GM12878 (cell line): Measurements from ENCODE around the gene PIP4K2B. TPM values are rescaled to one million over a fixed set of nuclear protein-coding genes. Genes with fewer than 3 reads are reported as not detected.

ENCODE experiments used
- ATAC-seq: fragments of 200-7000 bp; cut with Tn5 transposase; 3 replicates; pipeline ENCODE4 v1.9.1; 2020; ENCODE audit warnings: mild to moderate bottlenecking, moderate library complexity
- BruUV-seq: library from RNA; stranded (reverse); fragments of 400-500 nt; replicated peaks from 2 replicates; lab custom pipeline; 2021; lab: Mats Ljungman, UMichigan
- CTCF ChIA-PET: fragments of 300-600 bp; sonication (Branson Sonifier 250); formaldehyde crosslinking; extraction: SDS; loops from one replicate; lab custom pipeline; 2021; ENCODE audit warnings: inconsistent platforms; lab: Yijun Ruan, JAX
- POLR2A ChIA-PET: fragments of 350-600 bp; formaldehyde crosslinking; extraction: SDS; loops from one replicate; lab custom pipeline; 2021; ENCODE audit warnings: inconsistent platforms; lab: Charles Lee
- RAD21 ChIA-PET: fragments of 300-600 bp; sonication (Branson Sonifier 250); formaldehyde crosslinking; loops from one replicate; lab custom pipeline; 2023; ENCODE audit warnings: antibody characterized with exemption; ENCODE audit not compliant: unreplicated experiment; lab: Charles Lee
- SMC1A ChIA-PET: fragments of 300-600 bp; sonication (Branson Sonifier 250); formaldehyde crosslinking; loops from one replicate; lab custom pipeline; 2023; ENCODE audit not compliant: unreplicated experiment, uncharacterized antibody; lab: Charles Lee
- DNase-seq: peaks from one replicate; pipeline ENCODE4 v3.0.0-alpha.2; 2011; ENCODE audit warnings: low read depth, low spot score
- FAIRE-seq: peaks from 3 replicates; lab custom pipeline; 2011; peaks lifted over from hg19 to GRCh38; lab: Jason Lieb, UNC
- H2AFZ ChIP-seq: 2 replicates; pipeline ENCODE4 v1.6.0; 2011; ENCODE audit warnings: low read depth, low read length, control low read depth; ENCODE audit not compliant: control insufficient read depth
- H3K27ac ChIP-seq: 2 replicates; pipeline ENCODE4 v1.5.1; 2011; ENCODE audit warnings: control low read depth; ENCODE audit not compliant: control insufficient read depth, insufficient read depth
- H3K27me3 ChIP-seq, 2 experiments: replicated peaks in 1 of 2; 2 replicates each; pipeline versions ENCODE4 v1.6.0 to v1.6.1; 2011; ENCODE audit warnings: low read length in 1 of 2; ENCODE audit not compliant: control insufficient read depth in 2 of 2, insufficient read depth in 2 of 2
- H3K36me3 ChIP-seq, 2 experiments: 2 replicates each; pipeline ENCODE4 v1.5.1; 2011; ENCODE audit warnings: low read length in 1 of 2; ENCODE audit not compliant: control insufficient read depth in 2 of 2, insufficient read depth in 2 of 2
- H3K4me1 ChIP-seq: 2 replicates; pipeline ENCODE4 v1.6.1; 2011; ENCODE audit warnings: mild to moderate bottlenecking, low read length, moderate library complexity, mixed read lengths; ENCODE audit not compliant: control insufficient read depth, insufficient read depth
- H3K4me2 ChIP-seq: 2 replicates; pipeline ENCODE4 v1.6.0; 2011; ENCODE audit warnings: control low read depth; ENCODE audit not compliant: control insufficient read depth, insufficient read depth
- H3K4me3 ChIP-seq: fragments of 200-600 bp; sonication (generic); 2 replicates; pipeline ENCODE4 v1.5.1; 2016
- H3K79me2 ChIP-seq: 2 replicates; pipeline ENCODE4 v1.6.0; 2011; ENCODE audit warnings: low read length; ENCODE audit not compliant: control insufficient read depth, insufficient read depth
- H3K9ac ChIP-seq: 2 replicates; pipeline ENCODE4 v1.8.0; 2011; ENCODE audit warnings: low read length, control low read depth, mixed read lengths; ENCODE audit not compliant: control insufficient read depth, insufficient read depth
- H3K9me3 ChIP-seq: replicated peaks from 3 replicates; pipeline ENCODE4 v1.5.1; 2011; ENCODE audit warnings: mild to moderate bottlenecking, low read length; ENCODE audit not compliant: control insufficient read depth, insufficient read depth
- H4K20me1 ChIP-seq: 2 replicates; pipeline ENCODE4 v1.6.0; 2011; ENCODE audit not compliant: control insufficient read depth, insufficient read depth
- CHD2 ChIP-seq: IDR thresholded peaks from 2 replicates; pipeline ENCODE4 v1.6.1; 2011; ENCODE audit warnings: low read depth, low read length, improper control_type of control experiment, borderline replicate concordance
- DPF2 ChIP-seq: fragments of 450-650 bp; IDR thresholded peaks from 2 replicates; pipeline ENCODE4 v1.6.1; 2017; ENCODE audit warnings: mild to moderate bottlenecking
- EED ChIP-seq: sonication (generic); IDR thresholded peaks from 2 replicates; pipeline ENCODE4 v1.6.1; 2016; ENCODE audit warnings: antibody characterized with exemption, low read depth
- EP300 ChIP-seq, 2 experiments: fragments of 150-350 bp in 1 of 2; IDR thresholded peaks; 2 replicates each; pipeline ENCODE4 v1.6.1; 2011 to 2012; ENCODE audit warnings: low read depth in 2 of 2, low read length in 2 of 2, borderline replicate concordance in 1 of 2, improper control_type of control experiment in 1 of 2, inconsistent platforms in 1 of 2; ENCODE audit not compliant: control insufficient read depth in 1 of 2
- IKZF1 ChIP-seq: fragments of 450-650 bp; conservative IDR thresholded peaks from 2 replicates; pipeline ENCODE4 v1.6.1; 2017; ENCODE audit warnings: antibody characterized with exemption, mild to moderate bottlenecking
- IKZF2 ChIP-seq, 2 experiments: fragments of 450-650 bp; IDR thresholded peaks; 2 replicates each; pipeline ENCODE4 v1.6.1; 2017; ENCODE audit warnings: mild to moderate bottlenecking in 2 of 2, moderate library complexity in 2 of 2
- IRF4 ChIP-seq: IDR thresholded peaks from 2 replicates; pipeline ENCODE4 v1.6.1; 2011; ENCODE audit warnings: low read depth, low read length
- MEF2B ChIP-seq: fragments of 450-650 bp; IDR thresholded peaks from 2 replicates; pipeline ENCODE4 v1.6.1; 2018; ENCODE audit warnings: mild to moderate bottlenecking, moderate library complexity; ENCODE audit not compliant: partially characterized antibody, poor library complexity, severe bottlenecking
- NBN ChIP-seq: fragments of 450-650 bp; IDR thresholded peaks from 2 replicates; pipeline ENCODE4 v1.6.1; 2016
- RFX5 ChIP-seq: IDR thresholded peaks from 2 replicates; pipeline ENCODE4 v1.6.1; 2011; ENCODE audit warnings: low read depth, low read length, improper control_type of control experiment
- SMARCA5 ChIP-seq: fragments of 450-650 bp; IDR thresholded peaks from 2 replicates; pipeline ENCODE4 v1.6.1; 2017; ENCODE audit warnings: mild to moderate bottlenecking
- SPI1 ChIP-seq: IDR thresholded peaks from 2 replicates; pipeline ENCODE4 v1.6.1; 2011; ENCODE audit warnings: low read depth, mild to moderate bottlenecking, low read length, moderate library complexity, borderline replicate concordance; ENCODE audit not compliant: insufficient read depth
- ZNF207 ChIP-seq: fragments of 450-650 bp; IDR thresholded peaks from 2 replicates; pipeline ENCODE4 v1.6.1; 2014; ENCODE audit warnings: antibody characterized with exemption, mild to moderate bottlenecking, borderline replicate concordance
- ZNF217 ChIP-seq: fragments of 450-650 bp; IDR thresholded peaks from 2 replicates; pipeline ENCODE4 v1.6.1; 2017; ENCODE audit warnings: antibody characterized with exemption, mild to moderate bottlenecking
- ZSCAN29 ChIP-seq: fragments of 450-650 bp; IDR thresholded peaks from 2 replicates; pipeline ENCODE4 v1.6.1; 2017; ENCODE audit warnings: mild to moderate bottlenecking, moderate library complexity
- WGBS: methylation state at CpG from one replicate; pipeline ENCODE4 v1.1.6; 2016; ENCODE audit warnings: low lambda C conversion rate; ENCODE audit not compliant: insufficient replicate concordance, insufficient coverage; ENCODE audit errors: missing lambda C conversion rate; 5-methylcytosine and 5-hydroxymethylcytosine counted together
- in situ Hi-C: fragments of 300-500 bp; cut with MboI; formaldehyde crosslinking; loops from 9 replicates; pipeline ENCODE4 v1.14.3; 2018; ENCODE audit warnings: mixed read lengths
- intact Hi-C: fragments of 100-400 bp; cut with micrococcal nuclease; formaldehyde crosslinking; loops from one replicate; pipeline ENCODE4 v1.14.2; 2022; ENCODE audit not compliant: unreplicated experiment
- polyA plus RNA-seq, 11 experiments: library from polyadenylated mRNA; depleted of rRNA in 4 of 11; unstranded in 6 of 11; stranded (reverse) in 5 of 11; fragments of >200 nt; fragmentation: Nextera tagmentation in 4 of 11; fragmentation: Illumina TruSeq in 1 of 11; extraction: Ambion mirVana in 4 of 11; extraction: Trizol in 1 of 11; gene quantifications; 1 replicate in 1 of 11; 2 replicates in 10 of 11; pipeline versions ENCODE4 v1.2.1 to v1.2.3, GENCODE V29; 2011 to 2016; ENCODE audit warnings: inconsistent platforms in 2 of 11, missing spikeins in 2 of 11, low read depth in 1 of 11
- total RNA-seq, 4 experiments: library from RNA; depleted of rRNA in 3 of 4; stranded (reverse); fragments of >200 nt in 3 of 4; fragmentation: Illumina TruSeq in 1 of 4; extraction: Trizol in 1 of 4; gene quantifications; 2 replicates each; pipeline versions ENCODE4 v1.2.1 to v1.2.3, GENCODE V29; 2013 to 2021
- TF ChIP-seq, protein P1 (sequence below): fragments of 450-650 bp; IDR thresholded peaks from 2 replicates; pipeline ENCODE4 v1.6.1; 2016; ENCODE audit warnings: mild to moderate bottlenecking
- TF ChIP-seq, protein P2 (sequence below): IDR thresholded peaks from 2 replicates; pipeline ENCODE4 v1.6.1; 2011; ENCODE audit warnings: mild to moderate bottlenecking, low read depth, low read length, moderate library complexity; ENCODE audit not compliant: insufficient replicate concordance
- TF ChIP-seq, protein P3 (sequence below): fragments of 450-650 bp; IDR thresholded peaks from 2 replicates; pipeline ENCODE4 v1.6.1; 2017; ENCODE audit warnings: low read depth, mild to moderate bottlenecking, moderate library complexity

The PIP4K2B gene
- total and polyA plus RNA-seq, 10 of the 15 experiments (the other 5 are each of a cell fraction or from before 2014, with no cell fraction given): 3.8 to 30.3 (median 18.2) TPM

DNA sequence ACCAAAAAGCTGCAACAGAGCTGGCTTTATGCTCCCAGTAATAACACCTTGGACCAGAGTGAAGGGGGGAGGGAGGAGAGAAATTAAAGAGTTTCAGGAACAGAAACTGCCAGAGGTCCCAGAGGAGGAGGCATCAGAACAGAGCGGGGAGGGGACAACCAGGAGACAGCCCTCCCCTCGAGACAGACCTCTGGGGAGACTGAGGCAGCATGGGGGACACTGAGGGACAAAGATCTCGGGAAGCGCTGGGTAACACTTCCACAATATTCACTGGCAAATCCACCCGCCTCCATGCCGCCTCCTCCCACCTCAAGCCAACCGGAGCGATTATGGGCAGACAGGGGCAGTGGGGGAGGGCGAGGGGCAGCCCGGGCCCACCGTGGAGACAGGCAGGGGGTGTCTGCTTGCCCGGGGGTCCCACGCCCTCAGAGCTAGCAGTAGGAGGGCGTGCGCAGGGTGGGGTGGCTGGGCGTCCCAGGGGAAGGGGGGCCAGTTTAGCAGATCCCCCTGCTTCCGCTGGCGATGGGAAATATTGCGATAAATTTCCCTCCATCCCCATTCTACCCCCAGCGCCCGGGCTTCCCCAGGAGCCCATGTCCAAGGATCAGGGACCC lies 52.4 kb downstream of the PIP4K2B start:
- Histone ChIP-seq H3K4me3 (peak overlapping the region; percentile 95), H3K27me3 (no peaks in the 10 kb centered on the region; a peak in 1 of 4 replicates), H3K79me2 (peaks cover 41% of the 10 kb centered on the region), H3K36me3 (no peaks in the 10 kb centered on the region), H2AFZ (no peak overlapping the region; the same call in 1 of the 2 replicates), H3K9me3 (no peaks in the 10 kb centered on the region), H3K4me1 (peaks cover 35% of the 10 kb centered on the region), H4K20me1 (no peaks in the 10 kb centered on the region), H3K4me2 (peak overlapping the region; percentile 81), H3K27ac (peak overlapping the region; percentile 76), H3K9ac (peak overlapping the region; percentile 42)
- CTCF ChIA-PET: interaction anchor here (1.1 to 4.1 kb wide), 6 partner anchors 11 to 453 kb away, joined by 3 to 47 read pairs (median 8); partner anchors contain the start of genes CISD3 and RPL19
- RAD21 ChIA-PET: interaction anchor here (1.0 to 1.8 kb wide), 6 partner anchors 12 to 406 kb away, joined by 3 to 8 read pairs (median 3); partner anchors contain the start of gene CISD3
- POLR2A ChIA-PET: interaction anchor here (1.0 to 1.3 kb wide), 3 partner anchors 40 to 116 kb away, joined by 4 to 5 read pairs (median 5); no protein-coding TSS in a partner anchor
- BruUV-seq: no TSS peak
- peak; percentile 22 for ATAC-seq
- no peak for DNase-seq
- 3% methylated on average over 13 of the region's 21 CpGs for WGBS
- in situ Hi-C loops: no loop called here
- intact Hi-C loops: no loop called here
- no peak for FAIRE-seq
- SMC1A ChIA-PET: interaction anchor here (0.9 to 1.8 kb wide), 7 partner anchors 11 to 406 kb away, joined by 3 to 9 read pairs (median 4); partner anchors contain the start of gene MLLT6
- peak; percentile 53; the same call in 1 of the 2 replicates for TF ChIP-seq IRF4
- TF ChIP-seq IKZF1: peak; percentile 83
- peak; percentile 29; the same call in 1 of the 2 replicates for TF ChIP-seq SMARCA5
- TF ChIP-seq ZSCAN29: no peak
- TF ChIP-seq MEF2B: peak; percentile 91
- TF ChIP-seq DPF2: peak; percentile 83; the same call in 1 of the 2 replicates
- TF ChIP-seq, protein P1, sequence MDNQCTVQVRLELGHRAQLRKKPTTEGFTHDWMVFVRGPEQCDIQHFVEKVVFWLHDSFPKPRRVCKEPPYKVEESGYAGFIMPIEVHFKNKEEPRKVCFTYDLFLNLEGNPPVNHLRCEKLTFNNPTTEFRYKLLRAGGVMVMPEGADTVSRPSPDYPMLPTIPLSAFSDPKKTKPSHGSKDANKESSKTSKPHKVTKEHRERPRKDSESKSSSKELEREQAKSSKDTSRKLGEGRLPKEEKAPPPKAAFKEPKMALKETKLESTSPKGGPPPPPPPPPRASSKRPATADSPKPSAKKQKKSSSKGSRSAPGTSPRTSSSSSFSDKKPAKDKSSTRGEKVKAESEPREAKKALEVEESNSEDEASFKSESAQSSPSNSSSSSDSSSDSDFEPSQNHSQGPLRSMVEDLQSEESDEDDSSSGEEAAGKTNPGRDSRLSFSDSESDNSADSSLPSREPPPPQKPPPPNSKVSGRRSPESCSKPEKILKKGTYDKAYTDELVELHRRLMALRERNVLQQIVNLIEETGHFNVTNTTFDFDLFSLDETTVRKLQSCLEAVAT: no peak
- peak; percentile 3; the same call in 1 of the 2 replicates for TF ChIP-seq CHD2
- TF ChIP-seq EP300 (IDR thresholded peaks at IDR 0.05; ENCODE audit: borderline replicate concordance in 1 of 2, control insufficient read depth in 1 of 2, low read depth in 2 of 2, low read length in 2 of 2): peak in 1 of 2 experiments; percentile 10; a peak in 1 of 4 replicates
- TF ChIP-seq, protein P2, sequence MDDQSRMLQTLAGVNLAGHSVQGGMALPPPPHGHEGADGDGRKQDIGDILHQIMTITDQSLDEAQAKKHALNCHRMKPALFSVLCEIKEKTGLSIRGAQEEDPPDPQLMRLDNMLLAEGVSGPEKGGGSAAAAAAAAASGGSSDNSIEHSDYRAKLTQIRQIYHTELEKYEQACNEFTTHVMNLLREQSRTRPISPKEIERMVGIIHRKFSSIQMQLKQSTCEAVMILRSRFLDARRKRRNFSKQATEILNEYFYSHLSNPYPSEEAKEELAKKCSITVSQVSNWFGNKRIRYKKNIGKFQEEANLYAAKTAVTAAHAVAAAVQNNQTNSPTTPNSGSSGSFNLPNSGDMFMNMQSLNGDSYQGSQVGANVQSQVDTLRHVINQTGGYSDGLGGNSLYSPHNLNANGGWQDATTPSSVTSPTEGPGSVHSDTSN: no peak
- no peak for TF ChIP-seq ZNF217
- TF ChIP-seq ZNF207: no peak
- TF ChIP-seq, protein P3, sequence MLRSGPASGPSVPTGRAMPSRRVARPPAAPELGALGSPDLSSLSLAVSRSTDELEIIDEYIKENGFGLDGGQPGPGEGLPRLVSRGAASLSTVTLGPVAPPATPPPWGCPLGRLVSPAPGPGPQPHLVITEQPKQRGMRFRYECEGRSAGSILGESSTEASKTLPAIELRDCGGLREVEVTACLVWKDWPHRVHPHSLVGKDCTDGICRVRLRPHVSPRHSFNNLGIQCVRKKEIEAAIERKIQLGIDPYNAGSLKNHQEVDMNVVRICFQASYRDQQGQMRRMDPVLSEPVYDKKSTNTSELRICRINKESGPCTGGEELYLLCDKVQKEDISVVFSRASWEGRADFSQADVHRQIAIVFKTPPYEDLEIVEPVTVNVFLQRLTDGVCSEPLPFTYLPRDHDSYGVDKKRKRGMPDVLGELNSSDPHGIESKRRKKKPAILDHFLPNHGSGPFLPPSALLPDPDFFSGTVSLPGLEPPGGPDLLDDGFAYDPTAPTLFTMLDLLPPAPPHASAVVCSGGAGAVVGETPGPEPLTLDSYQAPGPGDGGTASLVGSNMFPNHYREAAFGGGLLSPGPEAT: peak; percentile 47
- TF ChIP-seq SPI1: peak; percentile 92
- peak; percentile 63 to 76 for TF ChIP-seq IKZF2 (IDR thresholded peaks at IDR 0.05)
- peak; percentile 44; the same call in 1 of the 2 replicates for TF ChIP-seq EED
- no peak for TF ChIP-seq RFX5
- 0 out of 2 replicates have a peak, but pooled peaks have one; percentile 43 for TF ChIP-seq NBN
